ENCODE results near the gene DDR2. TPM values are rescaled to one million over a fixed set of nuclear protein-coding genes. Genes with fewer than 3 reads are reported as not detected.

DDR2 gene
- total RNA-seq, 1 experiment from 2014 or later, result 1.9 TPM

Other genes with a start within 250 kb of the DDR2 start
- gene SH2D1B, start 220.3 kb upstream of the DDR2 start, total RNA-seq (2021; ENCODE audit: unreplicated experiment), result not detected
- 76.0 TPM for gene UHMK1, start 134.6 kb upstream of the DDR2 start, total RNA-seq (2021; ENCODE audit: unreplicated experiment)
- gene UAP1, start 70.7 kb upstream of the DDR2 start, total RNA-seq (2021; ENCODE audit: unreplicated experiment), result 97.7 TPM
- 24.6 TPM for gene HSD17B7, start 158.2 kb downstream of the DDR2 start, total RNA-seq (2021; ENCODE audit: unreplicated experiment)
- not detected for gene CCDC190, start 228.7 kb downstream of the DDR2 start, total RNA-seq (2021; ENCODE audit: unreplicated experiment)